Muscle of arm (tissue), 12 donors: ENCODE measurements around the gene LRMDA. TPM values are rescaled to one million over a fixed set of nuclear protein-coding genes. Genes with fewer than 3 reads are reported as not detected.

Experiments
- DNase-seq: peaks from one replicate; pipeline ENCODE4 v3.0.0-alpha.2; 2013
- polyA plus RNA-seq, 12 donors: library from polyadenylated mRNA; unstranded; fragments of 120-200 nt; gene quantifications; one replicate each; pipeline ENCODE4 v1.2.1, GENCODE V29; 2013; ENCODE audit not compliant: insufficient read length in 12 of 12

Gene LRMDA
- polyA plus RNA-seq, 12 donors = 3.5 to 6.7 (median 5.2) TPM; not detected in 2

GRCh38 chr10:75470901-75471300, 39.5 kb downstream of the LRMDA start:
- peak; percentile 57 for DNase-seq

DNA sequence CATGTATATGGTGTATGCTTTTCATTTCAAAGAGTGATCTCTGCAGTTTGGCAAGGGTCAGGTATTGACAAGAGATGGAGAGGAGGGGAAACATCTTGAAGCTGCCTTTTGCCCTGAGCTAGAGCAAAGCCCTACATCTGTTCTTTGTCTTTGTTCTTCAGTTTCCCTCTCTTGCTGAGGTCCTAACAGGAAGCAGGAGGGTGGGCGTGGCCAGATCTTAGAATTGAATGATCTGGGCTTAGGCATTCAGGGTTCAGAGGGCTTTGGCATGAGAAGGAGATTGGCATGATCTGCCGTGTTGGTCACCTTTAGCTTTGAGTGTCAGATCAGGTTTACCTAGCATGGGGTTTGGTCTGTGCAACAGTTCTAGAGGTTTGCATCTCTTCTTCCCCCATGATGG, 41.3 kb downstream of the LRMDA start:
- DNase-seq = no peak

- DNase-seq = no peak
Observed at GRCh38 chr10:75474106-75474505, 42.7 kb downstream of the LRMDA start.

- DNase-seq = peak; percentile 30
Observed at GRCh38 chr10:75475460-75476182, 44.2 kb downstream of the LRMDA start.

DNA sequence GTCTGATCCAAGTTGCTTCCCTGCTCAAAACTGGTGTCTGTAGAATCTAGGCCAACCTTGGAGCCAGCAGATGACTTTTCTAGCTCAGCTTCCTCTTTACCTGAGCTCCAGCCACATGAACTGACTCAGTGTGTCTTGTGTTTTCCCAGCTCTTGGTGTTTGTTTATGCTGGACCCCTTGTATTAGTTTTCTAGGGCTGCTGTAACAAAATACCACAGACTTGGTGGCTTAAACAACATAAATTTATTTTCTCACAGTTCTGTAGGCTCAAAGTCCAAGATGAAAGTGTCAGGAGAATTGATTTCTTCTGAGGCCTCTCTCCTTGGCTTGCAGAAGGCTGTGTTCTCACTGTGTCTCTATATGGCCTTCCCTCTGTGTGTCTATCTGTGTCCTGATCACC, 45.1 kb downstream of the LRMDA start:
- DNase-seq = no peak

DNA sequence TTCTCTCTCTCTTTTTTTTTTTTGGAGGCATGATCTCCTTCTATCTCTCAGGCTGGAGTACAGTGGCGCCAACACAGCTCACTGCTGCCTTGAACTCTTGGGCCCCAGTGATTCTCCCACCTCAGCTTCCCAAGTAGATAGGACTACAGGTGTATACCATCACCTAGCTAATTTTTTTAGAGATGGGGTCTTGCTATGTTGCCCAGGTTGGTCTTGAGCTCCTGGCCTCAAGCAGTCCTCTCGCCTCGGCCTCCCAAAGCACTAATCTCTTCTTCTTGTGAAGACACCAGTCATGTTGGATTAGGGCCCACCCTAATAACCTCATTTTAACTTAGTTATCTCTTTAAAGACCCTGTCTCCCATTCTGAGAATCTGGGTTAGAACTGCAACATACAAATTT, 45.6 kb downstream of the LRMDA start:
- DNase-seq = no peak

DNA sequence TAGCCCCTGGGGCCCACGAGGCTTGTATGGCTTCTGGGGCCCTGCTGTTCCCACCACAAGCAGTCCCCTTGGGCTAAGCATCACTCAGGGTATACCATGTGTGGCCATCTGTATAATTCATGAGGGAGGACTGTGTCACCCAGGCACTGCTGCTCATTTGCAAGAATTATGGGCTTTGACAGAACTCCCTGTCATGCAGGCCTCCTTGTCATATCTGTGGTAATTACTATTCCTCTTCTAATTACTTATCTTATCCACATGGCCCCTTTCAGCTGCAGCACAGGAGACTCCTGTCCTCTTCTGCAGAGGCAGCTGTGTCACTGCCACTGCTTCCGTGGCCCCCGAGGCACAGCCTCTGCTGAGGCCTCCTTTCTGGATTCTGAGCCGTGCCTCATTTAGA, 46.3 kb downstream of the LRMDA start:
- DNase-seq = no peak

- no peak for DNase-seq
Observed at GRCh38 chr10:75480374-75480773, 49.0 kb downstream of the LRMDA start.

DNA sequence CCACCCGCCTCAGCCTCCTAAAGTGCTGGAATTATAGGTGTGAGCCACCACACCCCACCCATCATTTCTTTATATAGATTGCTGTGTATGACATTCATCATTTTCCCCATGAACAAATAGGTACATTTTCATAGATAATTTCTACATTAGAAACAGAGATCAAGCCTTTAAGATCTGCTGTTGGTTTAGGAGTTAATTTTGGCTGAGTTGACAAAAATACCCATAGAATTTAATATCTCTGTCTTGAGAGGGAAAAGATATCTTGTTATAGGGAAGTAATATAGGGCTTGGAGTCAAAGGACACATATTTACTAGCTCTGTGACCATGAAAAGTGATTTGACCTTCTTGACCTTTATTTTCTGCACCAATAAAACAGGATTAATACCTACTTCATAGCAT, 51.8 kb downstream of the LRMDA start:
- DNase-seq = no peak

DNA sequence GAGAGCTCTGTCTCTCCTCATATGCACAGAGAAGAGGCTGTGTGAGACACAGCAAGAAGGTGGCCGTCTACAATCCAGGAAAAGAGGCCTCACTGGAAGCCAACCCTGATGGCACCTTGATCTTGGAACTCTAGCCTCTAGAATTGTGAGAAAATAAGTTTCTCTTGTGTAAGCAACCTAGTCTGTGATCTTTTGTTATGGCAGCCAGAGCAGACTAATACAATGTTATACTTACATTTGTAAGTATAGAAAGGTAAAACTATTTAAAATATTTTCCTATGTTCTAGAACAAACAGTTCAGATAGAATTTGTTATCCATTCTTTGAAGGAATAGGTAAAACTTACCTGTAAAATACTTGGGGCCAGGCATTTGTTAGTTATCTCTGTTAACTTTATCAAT, 53.3 kb downstream of the LRMDA start:
- DNase-seq = no peak

- DNase-seq = no peak
Observed at GRCh38 chr10:75486591-75486990, 55.2 kb downstream of the LRMDA start.

DNA sequence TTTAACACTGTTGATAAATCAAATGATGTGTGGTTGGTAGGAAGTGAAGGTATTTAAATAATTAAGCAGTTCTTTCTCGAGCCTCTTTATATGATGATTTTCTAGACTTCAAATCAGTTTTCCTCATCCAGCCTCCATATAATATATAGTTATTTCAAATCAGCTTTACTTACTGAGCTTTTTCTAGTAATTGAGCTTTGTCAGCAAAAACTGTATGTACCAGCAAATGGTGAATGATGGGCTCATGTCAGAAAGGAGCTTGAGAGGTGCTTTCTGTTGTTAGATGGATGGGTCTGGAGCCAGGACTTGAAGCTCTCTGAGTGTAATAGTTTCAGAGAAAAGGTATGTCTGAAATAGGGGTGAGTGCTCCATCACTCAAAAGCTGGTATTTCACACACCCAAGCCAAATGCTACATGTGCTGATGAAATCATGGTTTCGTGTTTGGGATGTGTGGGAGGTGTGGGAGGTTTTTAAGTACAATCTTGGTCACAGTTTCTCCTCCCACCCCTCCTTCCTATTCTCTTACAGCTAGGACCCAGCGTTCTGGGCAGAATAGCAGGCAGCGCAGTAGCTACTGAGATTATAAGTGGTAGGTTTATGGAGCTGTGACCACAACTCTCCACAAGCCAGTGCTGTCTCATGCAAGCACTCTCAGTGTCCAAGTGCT, 55.8 kb downstream of the LRMDA start:
- DNase-seq = no peak

GRCh38 chr10:75487755-75488125, 56.3 kb downstream of the LRMDA start:
- DNase-seq = no peak

DNA sequence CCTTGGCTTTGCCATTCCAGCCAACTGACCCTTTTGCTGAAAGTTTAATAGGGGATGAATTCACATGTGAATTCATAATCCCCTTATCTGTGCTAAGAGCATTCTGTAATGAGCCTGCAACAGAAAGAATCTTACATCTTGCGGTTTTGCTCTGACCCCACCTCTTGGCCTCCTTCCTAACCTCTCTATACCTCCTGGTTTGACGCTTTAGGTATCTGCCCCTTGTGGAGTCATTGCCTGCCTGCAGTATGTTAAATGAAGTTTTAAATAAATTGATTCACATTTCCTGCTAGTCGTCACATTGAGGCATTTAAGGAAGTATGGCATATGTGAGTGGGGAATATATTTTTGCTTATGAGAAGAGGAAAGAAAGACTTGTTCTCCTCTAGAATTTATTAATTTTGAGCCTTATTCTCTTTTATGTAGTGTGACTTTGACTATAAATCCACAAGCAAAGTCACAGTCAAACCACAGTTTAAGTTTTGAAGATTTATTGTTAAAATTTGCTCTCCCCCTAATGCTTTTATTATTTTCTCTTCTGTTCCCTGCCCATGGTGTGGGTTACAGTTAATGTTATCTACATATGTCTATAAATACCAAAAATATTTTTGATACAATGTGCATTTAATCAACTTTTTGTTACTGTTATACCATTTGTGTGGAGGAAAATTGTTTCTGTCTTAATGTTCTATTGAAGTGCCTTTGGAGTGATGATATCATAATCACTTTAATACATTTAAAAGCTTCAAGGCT, 60.9 kb downstream of the LRMDA start:
- no peak for DNase-seq

GRCh38 chr10:75493464-75493863, 62.0 kb downstream of the LRMDA start:
- DNase-seq = no peak

DNA sequence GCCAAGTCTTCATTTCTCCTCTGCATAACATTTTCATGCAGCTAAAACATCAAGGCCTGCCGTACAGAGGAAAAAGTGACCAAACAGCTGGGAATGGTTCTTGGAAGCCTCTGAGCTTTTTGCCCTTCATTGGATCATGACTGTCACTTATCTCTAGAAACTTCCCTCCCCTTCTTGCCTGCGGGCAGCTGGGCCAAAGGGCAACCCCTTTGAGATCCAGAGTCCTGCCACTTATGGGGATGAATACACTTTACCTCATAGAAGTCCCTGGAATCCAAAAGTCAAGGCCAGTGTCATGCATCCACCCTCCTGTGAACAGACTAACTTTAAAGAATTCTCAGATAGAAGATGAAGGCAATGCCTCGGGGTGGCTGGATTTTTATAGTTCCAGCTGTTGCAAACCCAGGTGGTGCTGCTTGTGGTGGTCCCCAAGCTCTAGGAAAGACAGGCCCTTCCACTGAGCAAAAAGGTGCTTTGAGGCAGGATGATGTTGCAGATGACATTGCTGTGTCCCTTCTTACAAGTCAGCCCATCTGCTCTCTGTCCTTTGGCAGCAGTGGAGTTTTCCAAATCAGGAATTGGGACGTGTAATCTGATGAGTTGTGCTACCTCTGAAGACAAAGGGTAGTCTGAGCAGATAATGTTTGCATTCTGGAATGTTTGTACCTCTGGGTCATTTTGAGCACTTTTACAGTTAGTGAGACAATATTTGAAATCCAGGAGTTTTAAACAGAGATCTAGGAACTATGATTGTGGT, 64.2 kb downstream of the LRMDA start:
- DNase-seq = no peak

DNA sequence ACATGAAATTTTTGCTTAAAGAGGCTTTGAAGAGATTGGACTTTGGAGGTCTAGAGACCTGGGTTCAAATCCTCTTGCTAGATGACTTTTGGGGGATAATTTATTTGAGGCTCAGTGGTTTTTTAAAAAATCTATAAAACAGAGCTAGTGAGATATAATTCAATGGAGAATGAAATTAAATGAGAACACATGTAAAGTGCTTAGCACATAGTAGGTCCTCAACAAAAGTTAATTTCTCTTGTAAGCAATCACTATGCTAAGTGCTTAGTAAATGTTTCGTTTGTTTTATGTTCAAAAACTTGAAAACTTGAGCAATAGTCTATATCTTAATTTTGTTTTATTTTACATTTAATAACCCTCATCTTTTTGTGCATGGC, 64.8 kb downstream of the LRMDA start:
- no peak for DNase-seq

- no peak for DNase-seq
Observed at GRCh38 chr10:75497997-75498883, 66.8 kb downstream of the LRMDA start.

DNA sequence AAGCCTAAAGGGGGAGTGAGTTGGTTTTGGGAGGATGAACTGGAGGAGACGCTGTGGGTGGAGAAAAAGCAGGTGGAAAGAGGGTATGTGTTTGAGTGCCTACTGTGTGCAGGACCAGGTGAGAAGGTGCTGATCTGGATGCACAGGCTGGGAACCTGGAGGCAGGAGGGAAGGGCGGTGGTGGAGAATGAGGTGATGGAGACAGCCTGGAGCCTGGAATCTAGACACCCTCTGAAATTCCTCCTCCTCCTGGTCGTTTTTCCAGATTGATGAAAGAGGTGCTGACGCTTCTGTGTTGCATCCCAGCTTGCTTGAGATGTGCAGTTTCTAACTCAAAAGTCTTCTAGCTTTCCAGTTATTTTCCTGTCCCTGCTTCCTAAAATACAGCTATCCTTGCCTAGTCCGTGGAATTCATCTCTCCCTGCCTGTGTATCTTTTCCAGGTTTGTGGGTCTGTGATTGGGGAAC, 67.5 kb downstream of the LRMDA start:
- DNase-seq = no peak

GRCh38 chr10:75499556-75500160, 68.2 kb downstream of the LRMDA start:
- DNase-seq = no peak

- DNase-seq = no peak
Observed at GRCh38 chr10:75502389-75502788, 71.0 kb downstream of the LRMDA start.
